Right lobe of liver (tissue), 6 donors: ENCODE data around the gene PNLDC1. TPM values are rescaled to one million over a fixed set of nuclear protein-coding genes. Genes with fewer than 3 reads are reported as not detected.
"Not testable (repeated sequence)": the region's sequence is repeated elsewhere in the genome, so short reads cannot be mapped to it uniquely, and the experiment has no call there.

ENCODE experiments used
- ATAC-seq, 4 donors: fragments of 200-7000 bp; cut with Tn5 transposase; one replicate each; pipeline ENCODE4 v1.9.1; 2020; ENCODE audit warnings: mild to moderate bottlenecking in 4 of 4, moderate library complexity in 4 of 4
- DNase-seq, 3 donors: peaks; one replicate each; pipeline ENCODE4 v3.0.0-alpha.2; 2020
- H3K27ac ChIP-seq, 3 donors: fragments of 200-600 bp; one replicate each; pipeline ENCODE4 v1.8.0; 2022
- H3K27me3 ChIP-seq, 2 donors: fragments of 200-600 bp; one replicate each; pipeline ENCODE4 v1.8.0; 2022
- H3K36me3 ChIP-seq, 4 donors: fragments of 200-600 bp; sonication (generic) in 1 of 4; one replicate each; pipeline versions ENCODE4 v1.5.1 to v1.8.0; 2017 to 2022; ENCODE audit warnings: control low read depth in 1 of 4
- H3K4me1 ChIP-seq, 4 donors: fragments of 200-600 bp; sonication (generic) in 1 of 4; one replicate each; pipeline versions ENCODE4 v1.5.1 to v1.8.0; 2017 to 2022; ENCODE audit warnings: control low read depth in 1 of 4
- H3K4me3 ChIP-seq, 3 donors: fragments of 200-600 bp; one replicate each; pipeline ENCODE4 v1.8.0; 2022
- H3K9me3 ChIP-seq, 4 donors: fragments of 200-600 bp; sonication (generic) in 1 of 4; one replicate each; pipeline versions ENCODE4 v1.5.1 to v1.8.0; 2017 to 2022; ENCODE audit warnings: control low read depth in 1 of 4
- CTCF ChIP-seq, 4 donors: fragments of 200-600 bp in 3 of 4; fragments of 450-650 bp in 1 of 4; IDR thresholded peaks; one replicate each; pipeline versions ENCODE4 v1.5.1 to v1.8.0; 2016 to 2022; ENCODE audit warnings: antibody characterized with exemption in 4 of 4, mild to moderate bottlenecking in 2 of 4
- POLR2A ChIP-seq: fragments of 450-650 bp; IDR thresholded peaks from one replicate; pipeline ENCODE4 v1.6.1; 2017; ENCODE audit warnings: antibody characterized with exemption, mild to moderate bottlenecking
- WGBS: methylation state at CpG from one replicate; pipeline ENCODE4 v1.1.6; 2018; ENCODE audit warnings: low coverage, low lambda C conversion rate; ENCODE audit not compliant: insufficient coverage; ENCODE audit errors: missing lambda C conversion rate; 5-methylcytosine and 5-hydroxymethylcytosine counted together
- intact Hi-C, 2 donors: fragments of 100-400 bp; cut with DNase I; formaldehyde crosslinking; loops; one replicate each; pipeline versions ENCODE4 v1.11.2 to v1.14.1; 2022
- total RNA-seq, 6 experiments: library from RNA; depleted of rRNA in 2 of 6; stranded (reverse); fragments of >200 nt in 2 of 6; fragmentation: NEBNext Ultra II Directional in 3 of 6; extraction: Animal tissue kit (Norgen Biotek cat#: 25700) in 3 of 6; gene quantifications; one replicate each; pipeline versions ENCODE4 v1.1.0 to v1.2.4, GENCODE V29; 2016 to 2023
- donor health status: DM: no; HTN: yes; CAD: no.
- donor health status: DM: no; HTN: no; CAD: no.
- donor health status: DM: no; HTN: no; CAD: no.
- donor health status: DM: no; HTN: yes; CAD: no.
- donor health status: DM: no; HTN: yes; CAD: no.

Gene PNLDC1
- total RNA-seq, 6 experiments from 2014 or later: 0.15 TPM; not detected in 5

GRCh38 chr6:159813781-159814180 lies 13.7 kb downstream of the PNLDC1 start:
- DNase-seq: no peak
- H3K27ac ChIP-seq: no peak overlapping the region
- 80% methylated on average over 7 of the region's 9 CpGs for WGBS
- intact Hi-C loops: no loop called here
- H3K36me3 ChIP-seq: no peaks in the 10 kb centered on the region
- no peak for TF ChIP-seq POLR2A
- TF ChIP-seq CTCF (IDR thresholded peaks at IDR 0.05): no peak
- no peak overlapping the region for H3K4me3 ChIP-seq
- H3K4me1 ChIP-seq: no peaks in the 10 kb centered on the region
- ATAC-seq: no peak
- no peaks in the 10 kb centered on the region for H3K9me3 ChIP-seq
- no peaks in the 10 kb centered on the region for H3K27me3 ChIP-seq

- no peaks in the 10 kb centered on the region for H3K36me3 ChIP-seq
- no peaks in the 10 kb centered on the region for H3K9me3 ChIP-seq
- no peak for TF ChIP-seq POLR2A
- no peak for TF ChIP-seq CTCF (IDR thresholded peaks at IDR 0.05)
- intact Hi-C loops: no loop called here
- no peak overlapping the region for H3K4me3 ChIP-seq
- no peak overlapping the region for H3K27ac ChIP-seq
- DNase-seq (no peak), ATAC-seq (no peak)
- H3K27me3 ChIP-seq: no peaks in the 10 kb centered on the region
- WGBS: 82% methylated on average over 5 of the region's 6 CpGs
- H3K4me1 ChIP-seq: no peaks in the 10 kb centered on the region
These were observed 15.3 kb downstream of the PNLDC1 start for GRCh38 chr6:159815410-159815809.

DNA sequence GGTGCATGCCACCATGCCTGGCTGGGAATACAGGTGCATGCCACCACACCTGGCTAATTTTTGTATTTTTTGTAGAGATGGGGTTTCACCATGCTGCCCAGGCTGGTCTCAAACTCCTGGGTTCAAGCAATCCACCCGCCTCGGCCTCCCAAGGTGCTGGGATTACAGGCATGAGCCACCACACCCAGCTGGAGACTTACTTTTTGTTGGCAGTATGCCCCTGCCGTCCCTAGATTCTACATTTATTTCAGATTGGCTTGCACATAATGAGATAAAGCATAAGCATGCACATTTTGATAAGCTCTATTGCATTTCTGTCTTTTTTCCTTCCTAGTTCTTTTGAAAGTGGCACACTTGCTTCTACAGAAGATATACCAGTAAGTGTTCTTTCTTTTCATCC lies 16.7 kb downstream of the PNLDC1 start:
- H3K27ac ChIP-seq, H3K9me3 ChIP-seq, ATAC-seq, H3K4me3 ChIP-seq, intact Hi-C loops, H3K4me1 ChIP-seq, H3K27me3 ChIP-seq, H3K36me3 ChIP-seq, DNase-seq: not testable (repeated sequence)
- 11% methylated on average over 1 of the region's 3 CpGs for WGBS

- ATAC-seq (no peak), DNase-seq (no peak)
- no peak for TF ChIP-seq POLR2A
- TF ChIP-seq CTCF (IDR thresholded peaks at IDR 0.05): no peak
- Histone ChIP-seq H3K36me3 (no peaks in the 10 kb centered on the region), H3K4me3 (no peak overlapping the region), H3K27ac (no peak overlapping the region), H3K4me1 (no peaks in the 10 kb centered on the region), H3K9me3 (no peaks in the 10 kb centered on the region), H3K27me3 (no peaks in the 10 kb centered on the region)
- WGBS: 69% methylated on average over 12 of the region's 23 CpGs
- intact Hi-C loops: no loop called here
These were observed 18.1 kb downstream of the PNLDC1 start for GRCh38 chr6:159817951-159818739.

DNA sequence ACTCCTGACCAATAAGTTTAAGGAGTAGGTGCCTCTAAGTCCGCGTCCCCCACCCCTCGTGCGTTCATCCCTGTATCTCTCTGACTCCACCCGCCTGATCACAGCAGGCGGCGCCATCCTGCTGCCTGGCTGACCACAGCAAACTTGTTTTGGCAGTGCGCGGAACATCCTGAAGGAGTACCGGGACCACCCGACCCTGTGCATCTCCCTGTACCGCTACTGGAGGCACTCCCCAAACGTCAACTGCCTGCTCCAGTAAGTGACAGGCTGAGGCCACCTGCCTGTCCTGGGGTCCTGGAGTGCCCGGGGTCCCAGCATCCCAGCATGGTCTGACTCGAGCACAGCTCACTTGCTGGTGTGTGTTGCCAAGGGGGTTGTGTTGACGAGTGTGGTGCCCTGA lies 19.0 kb downstream of the PNLDC1 start:
- H3K9me3 ChIP-seq: no peaks in the 10 kb centered on the region
- no peaks in the 10 kb centered on the region for H3K27me3 ChIP-seq
- 83% methylated on average over 7 of the region's 16 CpGs for WGBS
- H3K4me3 ChIP-seq: no peak overlapping the region
- no peak for ATAC-seq
- H3K4me1 ChIP-seq: no peaks in the 10 kb centered on the region
- no peak for DNase-seq
- TF ChIP-seq CTCF (IDR thresholded peaks at IDR 0.05): no peak
- no peak for TF ChIP-seq POLR2A
- intact Hi-C loops: no loop called here
- no peak overlapping the region for H3K27ac ChIP-seq
- H3K36me3 ChIP-seq: no peaks in the 10 kb centered on the region
